Midbrain (tissue), 1 donor: ENCODE results near the gene CYP19A1.

Experiments used
- DNase-seq: peaks from one replicate; lab custom pipeline; 2025; lab: John Stamatoyannopoulos, UW

The CYP19A1 gene

GRCh38 chr15:51338496-51338895 lies at the start of gene CYP19A1:
CYP19A1 (minus strand) TSS chr15:51338596; CDS start chr15:51242912, 95,684 bp downstream.
- DNase-seq: no peak

GRCh38 chr15:51387699-51388041 lies 49.3 kb upstream of the CYP19A1 start:
- DNase-seq: no peak

GRCh38 chr15:51386960-51387698 lies 48.7 kb upstream of the CYP19A1 start:
- DNase-seq: no peak

- DNase-seq: no peak
Observed at GRCh38 chr15:51386486-51386885, 48.1 kb upstream of the CYP19A1 start.

- DNase-seq: peak; percentile 11
Observed at GRCh38 chr15:51386029-51386428, 47.6 kb upstream of the CYP19A1 start.

GRCh38 chr15:51382787-51383186 lies 44.4 kb upstream of the CYP19A1 start:
- DNase-seq: peak; percentile 43

GRCh38 chr15:51380999-51381806 lies 42.8 kb upstream of the CYP19A1 start:
- peak; percentile 84 for DNase-seq

GRCh38 chr15:51379390-51379789 lies 41.0 kb upstream of the CYP19A1 start:
- peak; percentile 15 for DNase-seq

GRCh38 chr15:51378406-51378805 lies 40.0 kb upstream of the CYP19A1 start:
- DNase-seq: no peak

- DNase-seq: peak; percentile 62
Observed at GRCh38 chr15:51377038-51377786, 38.8 kb upstream of the CYP19A1 start.

GRCh38 chr15:51375966-51376640 lies 37.7 kb upstream of the CYP19A1 start:
- no peak for DNase-seq

- peak; percentile 45 for DNase-seq
Observed at GRCh38 chr15:51374131-51374530, 35.7 kb upstream of the CYP19A1 start.

- DNase-seq: no peak
Observed at GRCh38 chr15:51371266-51371665, 32.9 kb upstream of the CYP19A1 start.

- no peak for DNase-seq
Observed at GRCh38 chr15:51369451-51369761, 31.0 kb upstream of the CYP19A1 start.

- DNase-seq: no peak
Observed at GRCh38 chr15:51368751-51369450, 30.5 kb upstream of the CYP19A1 start.

GRCh38 chr15:51368307-51368706 lies 29.9 kb upstream of the CYP19A1 start:
- no peak for DNase-seq

- no peak for DNase-seq
Observed at GRCh38 chr15:51367322-51367976, 29.1 kb upstream of the CYP19A1 start.

GRCh38 chr15:51366920-51367319 lies 28.5 kb upstream of the CYP19A1 start:
- no peak for DNase-seq

GRCh38 chr15:51366071-51366470 lies 27.7 kb upstream of the CYP19A1 start:
- DNase-seq: no peak

GRCh38 chr15:51365417-51365816 lies 27.0 kb upstream of the CYP19A1 start:
- DNase-seq: no peak

- no peak for DNase-seq
Observed at GRCh38 chr15:51363383-51363782, 25.0 kb upstream of the CYP19A1 start.
